ENCODE data around the gene PSMD11.

PSMD11 gene

GRCh38 chr17:32467949-32468348 lies 23.6 kb downstream of the PSMD11 start:
- Histone ChIP-seq H2AFZ (ENCODE audit: insufficient read depth, low read length, poor library complexity) (no peak overlapping the region), H3K4me3 (ENCODE audit: low read depth, low read length) (no peak overlapping the region), H3K27ac (ENCODE audit: low read depth, low read length) (no peak overlapping the region), H3K79me1 (ENCODE audit: low read length) (no peaks in the 10 kb centered on the region), H3K18ac (ENCODE audit: low read length) (no peak overlapping the region), H3K36me3 (ENCODE audit: control insufficient read depth in 1 of 2, insufficient read depth in 2 of 2, low read length in 2 of 2) (peaks cover 33 to 65% of the 10 kb centered on the region in 2 experiments), H3K14ac (ENCODE audit: low read length) (no peak overlapping the region), H3K4ac (ENCODE audit: low read depth, low read length) (no peak overlapping the region), H4K91ac (ENCODE audit: low read depth, low read length) (no peak overlapping the region), H3K23ac (ENCODE audit: low read length) (no peak overlapping the region), H3K9me3 (ENCODE audit: insufficient read depth, low read depth, low read length) (no peaks in the 10 kb centered on the region), H2BK120ac (ENCODE audit: insufficient read depth, low read length, poor library complexity) (no peak overlapping the region), H2BK12ac (ENCODE audit: low read length) (no peak overlapping the region), H3K27me3 (ENCODE audit: insufficient read depth, low read length) (no peaks in the 10 kb centered on the region), H3K9ac (ENCODE audit: low read length) (no peak overlapping the region), H3K79me2 (ENCODE audit: control insufficient read depth, insufficient read depth, low read length, poor library complexity) (no peaks in the 10 kb centered on the region), H4K8ac (ENCODE audit: low read depth, low read length) (no peak overlapping the region), H2BK5ac (ENCODE audit: low read depth, low read length, poor library complexity) (no peak overlapping the region), H3K4me2 (ENCODE audit: low read length) (no peak overlapping the region), H3K4me1 (ENCODE audit: control insufficient read depth in 1 of 2, insufficient read depth in 2 of 2, low read length in 2 of 2) (no peaks in the 10 kb centered on the region), H2AK5ac (ENCODE audit: low read length) (no peak overlapping the region), H4K12ac (ENCODE audit: low read depth, low read length) (no peak overlapping the region)
- WGBS (ENCODE audit: extremely low coverage, insufficient coverage, insufficient read length) = no CpG with 5 or more reads among the region's 7 CpGs
- DNase-seq = no peak

- no peak overlapping the region for H3K9ac ChIP-seq (ENCODE audit: low read length)
- H4K91ac ChIP-seq (ENCODE audit: low read depth, low read length) = no peak overlapping the region
- H3K79me2 ChIP-seq (ENCODE audit: control insufficient read depth, insufficient read depth, low read length, poor library complexity) = no peaks in the 10 kb centered on the region
- no peaks in the 10 kb centered on the region for H3K9me3 ChIP-seq (ENCODE audit: insufficient read depth, low read depth, low read length)
- DNase-seq = no peak
- no peak overlapping the region for H3K23ac ChIP-seq (ENCODE audit: low read length)
- no peaks in the 10 kb centered on the region for H3K4me1 ChIP-seq (ENCODE audit: control insufficient read depth in 1 of 2, insufficient read depth in 2 of 2, low read length in 2 of 2)
- no peak overlapping the region for H3K4me2 ChIP-seq (ENCODE audit: low read length)
- H2BK12ac ChIP-seq (ENCODE audit: low read length) = no peak overlapping the region
- no peak overlapping the region for H2BK120ac ChIP-seq (ENCODE audit: insufficient read depth, low read length, poor library complexity)
- no peak overlapping the region for H2AFZ ChIP-seq (ENCODE audit: insufficient read depth, low read length, poor library complexity)
- no peak overlapping the region for H3K14ac ChIP-seq (ENCODE audit: low read length)
- H3K4ac ChIP-seq (ENCODE audit: low read depth, low read length) = no peak overlapping the region
- no peak overlapping the region for H3K4me3 ChIP-seq (ENCODE audit: low read depth, low read length)
- no peak overlapping the region for H3K27ac ChIP-seq (ENCODE audit: low read depth, low read length)
- peaks cover 40 to 77% of the 10 kb centered on the region in 2 experiments for H3K36me3 ChIP-seq (ENCODE audit: control insufficient read depth in 1 of 2, insufficient read depth in 2 of 2, low read length in 2 of 2)
- H2BK5ac ChIP-seq (ENCODE audit: low read depth, low read length, poor library complexity) = no peak overlapping the region
- no peak overlapping the region for H4K8ac ChIP-seq (ENCODE audit: low read depth, low read length)
- no peak overlapping the region for H2AK5ac ChIP-seq (ENCODE audit: low read length)
- H4K12ac ChIP-seq (ENCODE audit: low read depth, low read length) = no peak overlapping the region
- no peaks in the 10 kb centered on the region for H3K79me1 ChIP-seq (ENCODE audit: low read length)
- WGBS (ENCODE audit: extremely low coverage, insufficient coverage, insufficient read length) = no CpG with 5 or more reads among the region's 6 CpGs
- H3K18ac ChIP-seq (ENCODE audit: low read length) = no peak overlapping the region
- H3K27me3 ChIP-seq (ENCODE audit: insufficient read depth, low read length) = no peaks in the 10 kb centered on the region
Observed at GRCh38 chr17:32470405-32471167, 26.3 kb downstream of the PSMD11 start.

GRCh38 chr17:32471652-32472051 lies 27.3 kb downstream of the PSMD11 start:
- H3K4ac ChIP-seq (ENCODE audit: low read depth, low read length) = no peak overlapping the region
- H3K79me2 ChIP-seq (ENCODE audit: control insufficient read depth, insufficient read depth, low read length, poor library complexity) = no peaks in the 10 kb centered on the region
- H2AK5ac ChIP-seq (ENCODE audit: low read length) = no peak overlapping the region
- no peak overlapping the region for H3K14ac ChIP-seq (ENCODE audit: low read length)
- no peaks in the 10 kb centered on the region for H3K79me1 ChIP-seq (ENCODE audit: low read length)
- H4K8ac ChIP-seq (ENCODE audit: low read depth, low read length) = no peak overlapping the region
- no peak for DNase-seq
- H2AFZ ChIP-seq (ENCODE audit: insufficient read depth, low read length, poor library complexity) = no peak overlapping the region
- no peak overlapping the region for H4K91ac ChIP-seq (ENCODE audit: low read depth, low read length)
- H3K9me3 ChIP-seq (ENCODE audit: insufficient read depth, low read depth, low read length) = no peaks in the 10 kb centered on the region
- no peaks in the 10 kb centered on the region for H3K27me3 ChIP-seq (ENCODE audit: insufficient read depth, low read length)
- H3K18ac ChIP-seq (ENCODE audit: low read length) = no peak overlapping the region
- WGBS (ENCODE audit: extremely low coverage, insufficient coverage, insufficient read length) = no CpG with 5 or more reads among the region's 4 CpGs
- H3K4me2 ChIP-seq (ENCODE audit: low read length) = no peak overlapping the region
- no peak overlapping the region for H3K23ac ChIP-seq (ENCODE audit: low read length)
- no peak overlapping the region for H3K9ac ChIP-seq (ENCODE audit: low read length)
- H3K36me3 ChIP-seq (ENCODE audit: control insufficient read depth in 1 of 2, insufficient read depth in 2 of 2, low read length in 2 of 2) = peaks cover 40 to 82% of the 10 kb centered on the region in 2 experiments
- H3K4me1 ChIP-seq (ENCODE audit: control insufficient read depth in 1 of 2, insufficient read depth in 2 of 2, low read length in 2 of 2) = no peaks in the 10 kb centered on the region
- no peak overlapping the region for H2BK12ac ChIP-seq (ENCODE audit: low read length)
- H3K4me3 ChIP-seq (ENCODE audit: low read depth, low read length) = no peak overlapping the region
- no peak overlapping the region for H2BK120ac ChIP-seq (ENCODE audit: insufficient read depth, low read length, poor library complexity)
- H2BK5ac ChIP-seq (ENCODE audit: low read depth, low read length, poor library complexity) = no peak overlapping the region
- no peak overlapping the region for H4K12ac ChIP-seq (ENCODE audit: low read depth, low read length)
- no peak overlapping the region for H3K27ac ChIP-seq (ENCODE audit: low read depth, low read length)

- WGBS (ENCODE audit: extremely low coverage, insufficient coverage, insufficient read length) = no CpG with 5 or more reads among the region's 3 CpGs
- H3K23ac ChIP-seq (ENCODE audit: low read length) = no peak overlapping the region
Observed at GRCh38 chr17:32475258-32475657, 30.9 kb downstream of the PSMD11 start.

More at GRCh38 chr17:32475258-32475657, 30.9 kb downstream of the PSMD11 start:
- Histone ChIP-seq H3K27ac (ENCODE audit: low read depth, low read length) (no peak overlapping the region), H4K12ac (ENCODE audit: low read depth, low read length) (no peak overlapping the region), H2BK120ac (ENCODE audit: insufficient read depth, low read length, poor library complexity) (no peak overlapping the region), H2AK5ac (ENCODE audit: low read length) (no peak overlapping the region), H3K4me3 (ENCODE audit: low read depth, low read length) (no peak overlapping the region), H3K9me3 (ENCODE audit: insufficient read depth, low read depth, low read length) (no peaks in the 10 kb centered on the region), H3K4ac (ENCODE audit: low read depth, low read length) (no peak overlapping the region), H3K14ac (ENCODE audit: low read length) (no peak overlapping the region), H3K79me2 (ENCODE audit: control insufficient read depth, insufficient read depth, low read length, poor library complexity) (no peaks in the 10 kb centered on the region), H3K9ac (ENCODE audit: low read length) (no peak overlapping the region), H4K8ac (ENCODE audit: low read depth, low read length) (no peak overlapping the region), H3K36me3 (ENCODE audit: control insufficient read depth in 1 of 2, insufficient read depth in 2 of 2, low read length in 2 of 2) (peaks cover 48 to 86% of the 10 kb centered on the region in 2 experiments), H3K18ac (ENCODE audit: low read length) (no peak overlapping the region), H3K4me1 (ENCODE audit: control insufficient read depth in 1 of 2, insufficient read depth in 2 of 2, low read length in 2 of 2) (no peaks in the 10 kb centered on the region), H2BK12ac (ENCODE audit: low read length) (no peak overlapping the region), H2BK5ac (ENCODE audit: low read depth, low read length, poor library complexity) (no peak overlapping the region), H2AFZ (ENCODE audit: insufficient read depth, low read length, poor library complexity) (no peak overlapping the region), H3K79me1 (ENCODE audit: low read length) (no peaks in the 10 kb centered on the region), H3K27me3 (ENCODE audit: insufficient read depth, low read length) (no peaks in the 10 kb centered on the region), H4K91ac (ENCODE audit: low read depth, low read length) (no peak overlapping the region), H3K4me2 (ENCODE audit: low read length) (no peak overlapping the region)
- DNase-seq = no peak

All from trophoblast cell (in vitro differentiated cells and primary cell).